Skin epidermis (tissue), 12 donors: ENCODE measurements around the gene COTL1.

Source experiments
- H3K27ac ChIP-seq, 21 experiments: fragments of 200-600 bp; sonication (generic) in 11 of 21; one replicate each; pipeline ENCODE4 v1.5.0; 2020; ENCODE audit warnings: mild to moderate bottlenecking in 3 of 21, inconsistent platforms in 2 of 21, moderate library complexity in 2 of 21
- H3K4me3 ChIP-seq, 7 experiments: fragments of 200-600 bp; sonication (generic) in 2 of 7; one replicate each; pipeline ENCODE4 v1.5.0; 2020; ENCODE audit warnings: inconsistent platforms in 2 of 7, mild to moderate bottlenecking in 2 of 7, moderate library complexity in 1 of 7

The COTL1 gene

GRCh38 chr16:84603140-84603816, 14.6 kb downstream of the COTL1 start:
- peak overlapping the region in 19 of 21 experiments; percentile 5 to 88 (median 73) for H3K27ac ChIP-seq
- peak overlapping the region in 1 of 7 experiments; percentile 0 for H3K4me3 ChIP-seq

GRCh38 chr16:84600343-84601229, 17.3 kb downstream of the COTL1 start:
- peak overlapping the region in 1 of 7 experiments; percentile 3 for H3K4me3 ChIP-seq
- H3K27ac ChIP-seq, result peak overlapping the region in 20 of 21 experiments; percentile 13 to 91 (median 78)

- peak overlapping the region in 3 of 7 experiments; percentile 1 to 8 (median 1) for H3K4me3 ChIP-seq
- peak overlapping the region in 20 of 21 experiments; percentile 39 to 91 (median 78) for H3K27ac ChIP-seq
Measured at GRCh38 chr16:84599521-84600202, 18.2 kb downstream of the COTL1 start.

GRCh38 chr16:84598360-84598759, 19.5 kb downstream of the COTL1 start:
- Histone ChIP-seq H3K27ac (peak overlapping the region in 17 of 21 experiments; percentile 46 to 91 (median 80)), H3K4me3 (no peak overlapping the region)

GRCh38 chr16:84597931-84598351, 19.9 kb downstream of the COTL1 start:
- Histone ChIP-seq H3K27ac (peak overlapping the region in 16 of 21 experiments; percentile 46 to 91 (median 80)), H3K4me3 (no peak overlapping the region)

GRCh38 chr16:84597528-84597896, 20.4 kb downstream of the COTL1 start:
- H3K4me3 ChIP-seq, result no peak overlapping the region
- H3K27ac ChIP-seq, result peak overlapping the region in 16 of 21 experiments; percentile 24 to 91 (median 78)

GRCh38 chr16:84596801-84597527, 20.9 kb downstream of the COTL1 start:
- Histone ChIP-seq H3K4me3 (no peak overlapping the region), H3K27ac (peak overlapping the region in 15 of 21 experiments; percentile 24 to 91 (median 80))

- H3K4me3 ChIP-seq, result no peak overlapping the region
- H3K27ac ChIP-seq, result peak overlapping the region in 6 of 21 experiments; percentile 80 to 88 (median 84)
Measured at GRCh38 chr16:84596161-84596560, 21.7 kb downstream of the COTL1 start.

GRCh38 chr16:84595052-84595481, 22.8 kb downstream of the COTL1 start:
- peak overlapping the region in 16 of 21 experiments; percentile 22 to 88 (median 74) for H3K27ac ChIP-seq
- H3K4me3 ChIP-seq, result peak overlapping the region in 3 of 7 experiments; percentile 3 to 15 (median 5)

- peak overlapping the region in 4 of 7 experiments; percentile 3 to 16 (median 10) for H3K4me3 ChIP-seq
- peak overlapping the region in 17 of 21 experiments; percentile 22 to 88 (median 74) for H3K27ac ChIP-seq
Measured at GRCh38 chr16:84594725-84595038, 23.2 kb downstream of the COTL1 start.

GRCh38 chr16:84593825-84594724, 23.8 kb downstream of the COTL1 start:
- H3K4me3 ChIP-seq, result peak overlapping the region in 4 of 7 experiments; percentile 3 to 16 (median 10)
- peak overlapping the region in 16 of 21 experiments; percentile 22 to 88 (median 74) for H3K27ac ChIP-seq

- Histone ChIP-seq H3K4me3 (no peak overlapping the region), H3K27ac (peak overlapping the region in 2 of 21 experiments; percentile 61 to 71)
Measured at GRCh38 chr16:84592718-84593117, 25.2 kb downstream of the COTL1 start.

GRCh38 chr16:84589975-84590719, 27.7 kb downstream of the COTL1 start:
- H3K27ac ChIP-seq, result no peak overlapping the region
- H3K4me3 ChIP-seq, result no peak overlapping the region

- no peak overlapping the region for H3K27ac ChIP-seq
- H3K4me3 ChIP-seq, result no peak overlapping the region
Measured at GRCh38 chr16:84588991-84589390, 28.9 kb downstream of the COTL1 start.

- Histone ChIP-seq H3K27ac (peak overlapping the region in 1 of 21 experiments; percentile 57), H3K4me3 (no peak overlapping the region)
Measured at GRCh38 chr16:84585886-84586285, 32.0 kb downstream of the COTL1 start.

GRCh38 chr16:84585467-84585866, 32.4 kb downstream of the COTL1 start:
- H3K4me3 ChIP-seq, result no peak overlapping the region
- peak overlapping the region in 1 of 21 experiments; percentile 57 for H3K27ac ChIP-seq

- Histone ChIP-seq H3K27ac (peak overlapping the region in 1 of 21 experiments; percentile 57), H3K4me3 (no peak overlapping the region)
Measured at GRCh38 chr16:84584678-84585077, 33.2 kb downstream of the COTL1 start.
